Measurements from ENCODE around the gene CROT.

DNA sequence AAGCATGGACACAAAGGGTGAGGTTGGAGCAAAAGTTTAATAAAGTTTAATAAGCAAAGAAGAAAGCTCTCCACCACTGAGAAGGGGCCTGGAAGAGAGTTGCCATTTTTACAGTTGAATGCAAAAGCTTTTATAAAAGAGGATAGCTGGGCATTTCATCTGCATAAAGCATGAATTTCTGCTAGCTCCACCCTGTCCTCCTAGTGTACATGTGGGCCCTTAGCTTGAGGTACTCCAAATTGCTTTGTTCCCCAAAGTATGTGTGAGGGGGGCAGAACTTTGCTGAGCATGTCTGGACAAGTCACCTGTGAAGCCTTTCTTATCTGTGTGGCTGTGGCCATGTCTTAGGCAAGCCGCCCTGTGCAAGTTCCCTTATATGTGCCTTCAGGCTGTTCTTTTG lies 22.6 kb upstream of the CROT start:
- TF ChIP-seq, protein P1, sequence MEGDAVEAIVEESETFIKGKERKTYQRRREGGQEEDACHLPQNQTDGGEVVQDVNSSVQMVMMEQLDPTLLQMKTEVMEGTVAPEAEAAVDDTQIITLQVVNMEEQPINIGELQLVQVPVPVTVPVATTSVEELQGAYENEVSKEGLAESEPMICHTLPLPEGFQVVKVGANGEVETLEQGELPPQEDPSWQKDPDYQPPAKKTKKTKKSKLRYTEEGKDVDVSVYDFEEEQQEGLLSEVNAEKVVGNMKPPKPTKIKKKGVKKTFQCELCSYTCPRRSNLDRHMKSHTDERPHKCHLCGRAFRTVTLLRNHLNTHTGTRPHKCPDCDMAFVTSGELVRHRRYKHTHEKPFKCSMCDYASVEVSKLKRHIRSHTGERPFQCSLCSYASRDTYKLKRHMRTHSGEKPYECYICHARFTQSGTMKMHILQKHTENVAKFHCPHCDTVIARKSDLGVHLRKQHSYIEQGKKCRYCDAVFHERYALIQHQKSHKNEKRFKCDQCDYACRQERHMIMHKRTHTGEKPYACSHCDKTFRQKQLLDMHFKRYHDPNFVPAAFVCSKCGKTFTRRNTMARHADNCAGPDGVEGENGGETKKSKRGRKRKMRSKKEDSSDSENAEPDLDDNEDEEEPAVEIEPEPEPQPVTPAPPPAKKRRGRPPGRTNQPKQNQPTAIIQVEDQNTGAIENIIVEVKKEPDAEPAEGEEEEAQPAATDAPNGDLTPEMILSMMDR (IDR thresholded peaks at IDR 0.05) = no peak
- no peak for TF ChIP-seq POLR2AphosphoS5 (IDR thresholded peaks at IDR 0.05)

Data from breast epithelium (tissue), 3 donors.